IPS DF 6.9 (cell line): ENCODE measurements around the gene AGBL1.

Experiments
- DNase-seq: peaks from one replicate; pipeline ENCODE4 v3.0.0-alpha.2; 2013; ENCODE audit warnings: low read depth, low spot score
- H3K27ac ChIP-seq: one replicate; pipeline ENCODE4 v1.5.1; 2013; ENCODE audit warnings: low read length, control low read depth
- H3K27me3 ChIP-seq: 2 replicates; pipeline ENCODE4 v1.6.1; 2013; ENCODE audit warnings: mild to moderate bottlenecking, low read length; ENCODE audit not compliant: control insufficient read depth, insufficient read depth
- H3K36me3 ChIP-seq: 2 replicates; pipeline ENCODE4 v1.6.1; 2013; ENCODE audit warnings: low read length; ENCODE audit not compliant: control insufficient read depth, insufficient read depth
- H3K4me1 ChIP-seq: 2 replicates; pipeline ENCODE4 v1.6.1; 2013; ENCODE audit warnings: low read length; ENCODE audit not compliant: control insufficient read depth, insufficient read depth
- H3K4me3 ChIP-seq: 2 replicates; pipeline ENCODE4 v1.5.1; 2013; ENCODE audit warnings: mild to moderate bottlenecking, low read length
- H3K9me3 ChIP-seq: 2 replicates; pipeline ENCODE4 v1.6.1; 2013; ENCODE audit warnings: low read length, inconsistent platforms; ENCODE audit not compliant: control insufficient read depth, insufficient read depth
- whole genome bisulfite sequencing: extraction: QIAGEN DNeasy Blood & Tissue Kit; methylation state at CpG from one replicate; pipeline ENCODE4 v1.1.7; 2013; ENCODE audit warnings: mixed read lengths, missing lambda C conversion rate; ENCODE audit not compliant: insufficient read length, insufficient coverage; 5-methylcytosine and 5-hydroxymethylcytosine counted together

AGBL1 gene

DNA sequence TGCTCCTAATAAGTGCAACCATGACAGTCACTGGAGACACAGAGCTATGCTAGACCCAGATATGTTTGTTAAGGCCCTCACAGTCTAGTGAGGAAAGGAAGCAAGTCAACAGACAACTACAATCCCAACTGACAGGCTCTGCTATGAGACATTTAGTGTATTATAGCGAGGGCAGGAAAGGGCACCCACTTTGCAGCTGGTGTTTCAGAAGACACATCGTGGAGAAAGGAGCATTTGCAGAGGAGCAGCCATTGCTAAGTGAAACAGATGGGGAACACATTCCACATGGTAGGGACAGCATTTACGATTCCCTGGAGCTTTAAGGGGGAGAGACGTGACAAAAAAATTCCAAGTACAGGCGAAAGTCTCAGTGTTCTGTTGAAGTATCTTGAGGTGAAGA lies 685.6 kb downstream of the AGBL1 start:
- no peak overlapping the region for H3K27ac ChIP-seq
- H3K4me3 ChIP-seq: no peak overlapping the region
- no peaks in the 10 kb centered on the region for H3K4me1 ChIP-seq
- DNase-seq: no peak
- H3K9me3 ChIP-seq: no peaks in the 10 kb centered on the region
- no peaks in the 10 kb centered on the region for H3K36me3 ChIP-seq
- no CpG with 5 or more reads among the region's 5 CpGs for WGBS
- no peaks in the 10 kb centered on the region for H3K27me3 ChIP-seq

- H3K4me1 ChIP-seq: no peaks in the 10 kb centered on the region
- no peak for DNase-seq
- no peaks in the 10 kb centered on the region for H3K36me3 ChIP-seq
- no peaks in the 10 kb centered on the region for H3K27me3 ChIP-seq
- no peak overlapping the region for H3K27ac ChIP-seq
- H3K4me3 ChIP-seq: no peak overlapping the region
- no CpG with 5 or more reads among the region's 3 CpGs for WGBS
- H3K9me3 ChIP-seq: no peaks in the 10 kb centered on the region
These were observed 692.8 kb downstream of the AGBL1 start for GRCh38 chr15:86772369-86773059.

- Histone ChIP-seq H3K27ac (no peak overlapping the region), H3K27me3 (no peaks in the 10 kb centered on the region), H3K36me3 (no peaks in the 10 kb centered on the region), H3K4me1 (no peaks in the 10 kb centered on the region), H3K4me3 (no peak overlapping the region), H3K9me3 (no peaks in the 10 kb centered on the region)
- WGBS: no CpG with 5 or more reads among the region's 1 CpG
- DNase-seq: no peak
These were observed 694.1 kb downstream of the AGBL1 start for GRCh38 chr15:86773736-86774135.

DNA sequence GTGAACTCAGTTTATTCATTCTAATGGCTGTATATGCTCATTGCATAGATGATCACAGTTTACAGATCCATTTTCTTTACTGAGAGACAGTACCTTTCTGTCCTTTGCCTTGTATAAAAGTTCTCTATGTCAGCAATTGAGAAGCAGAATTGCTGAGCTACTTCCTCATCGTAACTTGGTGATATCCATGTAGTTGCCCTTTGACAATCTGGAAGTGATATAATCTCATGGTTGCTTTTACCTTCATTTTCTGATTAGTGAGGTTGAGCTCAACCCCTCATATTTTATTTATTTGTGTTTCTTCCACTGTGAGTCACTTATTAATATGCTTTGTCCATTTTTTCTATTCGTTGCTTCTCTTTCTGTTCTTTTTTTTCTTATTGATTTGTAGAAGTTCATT lies 696.5 kb downstream of the AGBL1 start:
- no peak overlapping the region for H3K4me3 ChIP-seq
- no peaks in the 10 kb centered on the region for H3K4me1 ChIP-seq
- no peaks in the 10 kb centered on the region for H3K27me3 ChIP-seq
- no peak for DNase-seq
- H3K9me3 ChIP-seq: no peaks in the 10 kb centered on the region
- no peaks in the 10 kb centered on the region for H3K36me3 ChIP-seq
- H3K27ac ChIP-seq: no peak overlapping the region
- WGBS: no CpG with 5 or more reads among the region's 2 CpGs

DNA sequence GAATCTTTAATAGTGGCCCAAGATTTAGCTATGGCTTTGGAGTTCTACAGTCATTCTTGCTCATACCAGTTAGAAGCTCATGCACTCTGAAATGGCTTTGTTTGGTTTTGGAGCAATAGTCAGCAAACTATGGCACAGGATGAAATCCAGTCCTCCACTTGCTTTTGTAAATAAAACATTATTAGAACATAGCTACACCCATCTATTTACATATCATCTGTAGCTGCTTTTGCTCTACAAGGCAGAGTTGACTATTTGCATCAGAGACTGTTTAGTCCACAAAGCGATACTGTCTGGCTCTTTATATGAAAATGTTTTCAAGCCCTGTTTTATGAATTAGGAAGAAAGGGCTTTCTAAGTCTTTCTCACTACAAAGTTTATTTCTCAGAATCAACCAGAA lies 716.9 kb downstream of the AGBL1 start:
- no peaks in the 10 kb centered on the region for H3K27me3 ChIP-seq
- H3K9me3 ChIP-seq: no peaks in the 10 kb centered on the region
- no peak overlapping the region for H3K4me3 ChIP-seq
- no peak overlapping the region for H3K27ac ChIP-seq
- WGBS: no CpG with 5 or more reads among the region's 1 CpG
- no peak for DNase-seq
- H3K4me1 ChIP-seq: no peaks in the 10 kb centered on the region
- H3K36me3 ChIP-seq: no peaks in the 10 kb centered on the region

DNA sequence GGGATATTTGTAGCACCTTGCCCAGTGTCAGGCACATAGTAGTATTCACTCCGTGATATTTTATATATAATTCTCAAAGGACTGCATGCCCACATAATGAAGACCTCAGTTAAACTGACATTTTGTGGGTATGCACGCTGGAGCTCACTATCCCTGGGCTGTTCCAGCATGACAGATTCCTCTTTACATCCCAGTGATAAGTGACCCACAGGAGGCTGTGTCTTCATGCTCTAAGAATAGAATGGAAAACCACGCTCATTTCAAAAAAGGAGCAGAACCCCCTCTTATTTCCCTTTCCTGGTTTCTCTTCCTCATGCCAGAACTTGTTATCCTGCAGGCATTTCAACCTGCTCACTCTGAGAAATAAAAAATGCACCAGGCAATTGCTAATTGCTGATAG lies 717.5 kb downstream of the AGBL1 start:
- no peaks in the 10 kb centered on the region for H3K27me3 ChIP-seq
- H3K4me3 ChIP-seq: no peak overlapping the region
- DNase-seq: no peak
- H3K4me1 ChIP-seq: no peaks in the 10 kb centered on the region
- no peaks in the 10 kb centered on the region for H3K9me3 ChIP-seq
- no peaks in the 10 kb centered on the region for H3K36me3 ChIP-seq
- no CpG with 5 or more reads among the region's 3 CpGs for WGBS
- H3K27ac ChIP-seq: no peak overlapping the region

DNA sequence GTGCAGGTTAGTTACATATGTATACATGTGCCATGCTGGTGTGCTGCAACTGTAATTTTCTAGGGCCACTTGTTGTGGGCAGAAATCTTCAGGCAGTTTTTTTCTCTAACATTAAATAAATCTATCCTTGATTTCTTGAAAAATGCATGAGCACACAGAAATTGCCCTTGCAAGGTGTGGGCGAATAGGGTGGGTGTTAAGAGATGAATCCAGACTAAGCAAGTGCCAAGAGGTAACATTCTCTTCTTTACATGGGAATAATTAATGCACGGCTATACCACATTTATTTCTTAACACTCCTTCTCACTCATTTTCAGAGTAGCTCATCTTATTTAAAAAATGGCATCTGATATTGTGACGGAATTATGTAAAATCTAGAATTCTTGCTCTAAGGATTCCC lies 719.6 kb downstream of the AGBL1 start:
- WGBS: no CpG with 5 or more reads among the region's 3 CpGs
- H3K36me3 ChIP-seq: no peaks in the 10 kb centered on the region
- H3K27ac ChIP-seq: no peak overlapping the region
- no peak overlapping the region for H3K4me3 ChIP-seq
- H3K9me3 ChIP-seq: no peaks in the 10 kb centered on the region
- no peak for DNase-seq
- H3K4me1 ChIP-seq: no peaks in the 10 kb centered on the region
- no peaks in the 10 kb centered on the region for H3K27me3 ChIP-seq

- Histone ChIP-seq H3K4me3 (no peak overlapping the region), H3K27me3 (no peaks in the 10 kb centered on the region), H3K36me3 (no peaks in the 10 kb centered on the region), H3K27ac (no peak overlapping the region), H3K4me1 (no peaks in the 10 kb centered on the region), H3K9me3 (no peaks in the 10 kb centered on the region)
- WGBS: no CpG with 5 or more reads among the region's 3 CpGs
- no peak for DNase-seq
These were observed 722.6 kb downstream of the AGBL1 start for GRCh38 chr15:86802244-86802643.

GRCh38 chr15:86804406-86804805 lies 724.7 kb downstream of the AGBL1 start:
- Histone ChIP-seq H3K36me3 (no peaks in the 10 kb centered on the region), H3K4me1 (no peaks in the 10 kb centered on the region), H3K9me3 (no peaks in the 10 kb centered on the region), H3K4me3 (no peak overlapping the region), H3K27me3 (no peaks in the 10 kb centered on the region), H3K27ac (no peak overlapping the region)
- WGBS: no CpG with 5 or more reads among the region's 2 CpGs
- no peak for DNase-seq

GRCh38 chr15:86810329-86810728 lies 730.7 kb downstream of the AGBL1 start:
- no peaks in the 10 kb centered on the region for H3K4me1 ChIP-seq
- H3K27me3 ChIP-seq: no peaks in the 10 kb centered on the region
- H3K36me3 ChIP-seq: no peaks in the 10 kb centered on the region
- H3K4me3 ChIP-seq: no peak overlapping the region
- H3K9me3 ChIP-seq: no peaks in the 10 kb centered on the region
- no peak overlapping the region for H3K27ac ChIP-seq
- no peak for DNase-seq

DNA sequence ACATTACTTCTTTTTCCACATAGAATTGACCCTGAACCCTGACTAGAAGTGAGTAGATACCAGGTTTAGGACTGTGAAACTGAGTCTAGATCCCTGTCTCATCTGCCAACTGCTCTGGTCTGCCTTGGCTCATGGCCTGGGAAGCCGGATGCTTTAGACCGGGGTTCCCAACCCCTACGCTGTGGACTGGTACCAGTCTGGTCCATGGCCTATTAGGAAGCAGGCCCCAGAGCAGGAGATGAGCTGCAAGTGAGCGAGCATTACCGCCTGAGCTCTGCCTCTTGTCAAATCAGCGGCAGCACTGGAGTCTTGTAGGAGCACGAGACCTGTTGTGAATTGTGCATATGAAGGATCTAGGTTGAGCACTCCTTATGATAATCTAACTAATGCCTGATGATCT lies 734.2 kb downstream of the AGBL1 start:
- no peak overlapping the region for H3K4me3 ChIP-seq
- no peaks in the 10 kb centered on the region for H3K9me3 ChIP-seq
- no peak overlapping the region for H3K27ac ChIP-seq
- no peak for DNase-seq
- no peaks in the 10 kb centered on the region for H3K4me1 ChIP-seq
- no CpG with 5 or more reads among the region's 7 CpGs for WGBS
- no peaks in the 10 kb centered on the region for H3K36me3 ChIP-seq
- no peaks in the 10 kb centered on the region for H3K27me3 ChIP-seq
